ENCODE results near the gene STN1.

The STN1 gene

GRCh38 chr10:103892181-103892580 lies 25.8 kb downstream of the STN1 start:
- DNase-seq, result no peak

GRCh38 chr10:103890688-103891087 lies 27.3 kb downstream of the STN1 start:
- no peak for DNase-seq

GRCh38 chr10:103890194-103890658 lies 27.8 kb downstream of the STN1 start:
- no peak for DNase-seq

GRCh38 chr10:103889121-103889720 lies 28.8 kb downstream of the STN1 start:
- no peak for DNase-seq

- peak; percentile 24 for DNase-seq
These were observed 29.7 kb downstream of the STN1 start for GRCh38 chr10:103888113-103888841.

- DNase-seq, result no peak
These were observed 32.4 kb downstream of the STN1 start for GRCh38 chr10:103885617-103886016.

- DNase-seq, result no peak
These were observed 33.3 kb downstream of the STN1 start for GRCh38 chr10:103884681-103885139.

GRCh38 chr10:103882285-103883007 lies 35.5 kb downstream of the STN1 start:
- DNase-seq, result no peak

GRCh38 chr10:103881416-103882284 lies 36.3 kb downstream of the STN1 start:
- no peak for DNase-seq

GRCh38 chr10:103879831-103880230 lies 38.2 kb downstream of the STN1 start:
- DNase-seq, result no peak

- no peak for DNase-seq
These were observed 38.6 kb downstream of the STN1 start for GRCh38 chr10:103879409-103879808.

GRCh38 chr10:103877861-103878260 lies 40.1 kb downstream of the STN1 start:
- no peak for DNase-seq

GRCh38 chr10:103876155-103876554 lies 41.8 kb downstream of the STN1 start:
- DNase-seq, result no peak

GRCh38 chr10:103874730-103875129 lies 43.3 kb downstream of the STN1 start:
- no peak for DNase-seq

GRCh38 chr10:103872137-103872931 lies 45.6 kb downstream of the STN1 start:
- no peak for DNase-seq

- no peak for DNase-seq
These were observed 47.0 kb downstream of the STN1 start for GRCh38 chr10:103871006-103871405.

- no peak for DNase-seq
These were observed 47.5 kb downstream of the STN1 start for GRCh38 chr10:103870516-103870915.

GRCh38 chr10:103869336-103869735 lies 48.6 kb downstream of the STN1 start:
- no peak for DNase-seq

- no peak for DNase-seq
These were observed 49.8 kb downstream of the STN1 start for GRCh38 chr10:103868200-103868599.

GRCh38 chr10:103861505-103861904 lies 56.5 kb downstream of the STN1 start:
- DNase-seq, result no peak

GRCh38 chr10:103859161-103860086 lies 58.6 kb downstream of the STN1 start:
- peak; percentile 52 for DNase-seq
